Renal pelvis (tissue), 12 donors: ENCODE measurements around the gene ETS2. TPM values are rescaled to one million over a fixed set of nuclear protein-coding genes. Genes with fewer than 3 reads are reported as not detected.
A peak's percentile ranks its signal among the peaks of the same experiment; 100 is the strongest.

Source experiments
- DNase-seq: peaks from one replicate; pipeline ENCODE4 v3.0.0-alpha.2; 2013
- long read RNA-seq, 16 experiments: transcript quantifications; one replicate each; lab custom pipeline, GENCODE V29; 2026
- polyA plus RNA-seq, 3 donors: library from polyadenylated mRNA; unstranded; fragments of 120-200 nt; gene quantifications; one replicate each; pipeline ENCODE4 v1.2.1, GENCODE V29; 2013; ENCODE audit not compliant: insufficient read length in 3 of 3

ETS2 gene
- polyA plus RNA-seq, result 10 to 100 TPM; 46.0 to 49.9 (median 46.1) TPM
- long read RNA-seq, donor 1, transcript ETS2-202 (10 exons, 3,766 nt), result major isoform, 19 of 25 reads
- long read RNA-seq, donor 1, partial matches to known transcripts, result 6 of 25 reads
- long read RNA-seq, donor 1, other reads (novel, unspliced or antisense), result 0 of 25 reads
- long read RNA-seq, donor 2, transcript ETS2-202 (10 exons, 3,766 nt), result major isoform, 17 of 17 reads
- long read RNA-seq, donor 2, partial matches to known transcripts, result 0 of 17 reads
- long read RNA-seq, donor 2, other reads (novel, unspliced or antisense), result 0 of 17 reads
- long read RNA-seq, donor 3, transcript ETS2-202 (10 exons, 3,766 nt), result major isoform, 15 of 65 reads
- long read RNA-seq, donor 3, partial matches to known transcripts, result 50 of 65 reads
- long read RNA-seq, donor 3, other reads (novel, unspliced or antisense), result 0 of 65 reads
- long read RNA-seq, donor 4, transcript ETS2-202 (10 exons, 3,766 nt), result major isoform, 20 of 50 reads
- long read RNA-seq, donor 4, partial matches to known transcripts, result 30 of 50 reads
- long read RNA-seq, donor 4, other reads (novel, unspliced or antisense), result 0 of 50 reads
- long read RNA-seq, donor 5, transcript ETS2-202 (10 exons, 3,766 nt), result major isoform, 7 of 12 reads
- long read RNA-seq, donor 5, partial matches to known transcripts, result 5 of 12 reads
- long read RNA-seq, donor 5, other reads (novel, unspliced or antisense), result 0 of 12 reads
- long read RNA-seq, donor 6, transcript ETS2-202 (10 exons, 3,766 nt), result major isoform, 7 of 16 reads
- long read RNA-seq, donor 6, partial matches to known transcripts, result 9 of 16 reads
- long read RNA-seq, donor 6, other reads (novel, unspliced or antisense), result 0 of 16 reads
- long read RNA-seq, donor 7, transcript ETS2-202 (10 exons, 3,766 nt), result major isoform, 11 of 23 reads
- long read RNA-seq, donor 7, partial matches to known transcripts, result 12 of 23 reads
- long read RNA-seq, donor 7, other reads (novel, unspliced or antisense), result 0 of 23 reads
- long read RNA-seq, donor 8, partial matches to known transcripts, result 5 of 9 reads
- long read RNA-seq, donor 8, other reads (novel, unspliced or antisense), result 0 of 9 reads
- long read RNA-seq, donor 9, transcript ETS2-202 (10 exons, 3,766 nt), result major isoform, 17 of 25 reads
- long read RNA-seq, donor 9, partial matches to known transcripts, result 8 of 25 reads
- long read RNA-seq, donor 9, other reads (novel, unspliced or antisense), result 0 of 25 reads
- long read RNA-seq, donor 10, partial matches to known transcripts, result 0 of 3 reads
- long read RNA-seq, donor 10, other reads (novel, unspliced or antisense), result 0 of 3 reads
- long read RNA-seq, donor 11, partial matches to known transcripts, result 16 of 20 reads
- long read RNA-seq, donor 11, other reads (novel, unspliced or antisense), result 0 of 20 reads
- long read RNA-seq, donor 12, transcript ETS2-202 (10 exons, 3,766 nt), result major isoform, 11 of 69 reads
- long read RNA-seq, donor 12, partial matches to known transcripts, result 58 of 69 reads
- long read RNA-seq, donor 12, other reads (novel, unspliced or antisense), result 0 of 69 reads
- long read RNA-seq, donor 13, transcript ETS2-202 (10 exons, 3,766 nt), result major isoform, 6 of 20 reads
- long read RNA-seq, donor 13, partial matches to known transcripts, result 14 of 20 reads
- long read RNA-seq, donor 13, other reads (novel, unspliced or antisense), result 0 of 20 reads
- long read RNA-seq, donor 14, transcript ETS2-202 (10 exons, 3,766 nt), result major isoform, 10 of 70 reads
- long read RNA-seq, donor 14, partial matches to known transcripts, result 60 of 70 reads
- long read RNA-seq, donor 14, other reads (novel, unspliced or antisense), result 0 of 70 reads
- long read RNA-seq, donor 15, transcript ETS2-202 (10 exons, 3,766 nt), result major isoform, 37 of 62 reads
- long read RNA-seq, donor 15, partial matches to known transcripts, result 25 of 62 reads
- long read RNA-seq, donor 15, other reads (novel, unspliced or antisense), result 0 of 62 reads
- long read RNA-seq, donor 16, transcript ETS2-202 (10 exons, 3,766 nt), result major isoform, 19 of 26 reads
- long read RNA-seq, donor 16, partial matches to known transcripts, result 7 of 26 reads
- long read RNA-seq, donor 16, other reads (novel, unspliced or antisense), result 0 of 26 reads

DNA sequence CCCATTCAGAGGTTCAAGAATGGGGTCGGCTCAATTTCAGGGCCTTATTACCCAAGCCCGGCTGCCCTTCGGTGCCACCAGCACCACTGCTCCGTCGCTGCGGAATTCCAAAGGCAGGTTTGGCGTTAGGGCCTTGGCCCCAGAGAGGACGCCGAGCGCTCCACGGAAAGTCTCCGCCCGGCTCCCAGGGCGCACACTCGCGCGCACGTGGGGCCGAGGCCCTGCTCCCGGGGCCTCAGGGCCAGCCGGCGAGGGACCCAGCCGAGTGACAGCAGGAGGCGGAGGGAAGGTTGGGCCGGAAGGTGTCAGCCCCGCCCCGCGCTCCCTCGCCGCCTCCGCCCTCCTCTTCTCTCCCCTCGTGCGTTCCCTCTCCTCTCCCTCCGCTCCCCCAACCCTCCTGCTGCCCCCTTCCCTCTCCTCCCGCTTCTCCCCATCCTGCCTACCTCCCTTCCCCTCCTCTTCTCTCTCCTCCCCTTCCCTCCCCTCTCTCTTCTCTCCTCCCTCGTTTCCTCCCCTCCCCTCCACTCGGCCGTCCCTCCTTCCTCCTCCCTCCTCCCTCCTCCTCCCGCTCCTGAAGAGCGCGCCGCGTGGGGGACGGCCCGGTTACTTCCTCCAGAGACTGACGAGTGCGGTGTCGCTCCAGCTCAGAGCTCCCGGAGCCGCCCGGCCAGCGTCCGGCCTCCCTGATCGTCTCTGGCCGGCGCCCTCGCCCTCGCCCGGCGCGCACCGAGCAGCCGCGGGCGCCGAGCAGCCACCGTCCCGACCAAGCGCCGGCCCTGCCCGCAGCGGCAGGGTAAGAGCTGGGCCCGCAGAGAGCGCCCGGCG, at the start of gene ETS2:
ETS2 (plus strand) TSS at position 602 of the 825 bp plus-strand sequence. CDS start 4,106 bp downstream, outside the sequence.
- DNase-seq, result peak; percentile 91

DNA sequence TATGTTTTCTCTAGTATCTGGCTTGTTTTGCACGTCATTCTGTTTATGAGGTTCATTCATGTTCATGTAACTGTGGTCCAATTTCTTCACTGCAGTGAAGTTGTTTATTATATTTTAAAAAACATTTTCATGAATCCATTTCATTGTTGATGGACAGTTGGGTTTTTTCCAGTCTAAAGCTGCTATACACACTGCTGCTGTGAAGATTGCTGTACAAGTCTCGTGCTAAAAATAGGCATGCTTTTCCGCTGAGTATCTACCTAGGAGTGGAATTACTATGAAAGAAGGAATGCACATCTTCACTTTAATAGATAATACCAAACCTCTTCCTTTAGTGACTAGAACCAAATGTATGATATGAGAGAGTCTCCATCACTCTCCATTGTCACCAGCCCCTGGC, 49.0 kb upstream of the ETS2 start:
- DNase-seq, result no peak

GRCh38 chr21:38758501-38759214, 47.1 kb upstream of the ETS2 start:
- DNase-seq, result no peak

DNA sequence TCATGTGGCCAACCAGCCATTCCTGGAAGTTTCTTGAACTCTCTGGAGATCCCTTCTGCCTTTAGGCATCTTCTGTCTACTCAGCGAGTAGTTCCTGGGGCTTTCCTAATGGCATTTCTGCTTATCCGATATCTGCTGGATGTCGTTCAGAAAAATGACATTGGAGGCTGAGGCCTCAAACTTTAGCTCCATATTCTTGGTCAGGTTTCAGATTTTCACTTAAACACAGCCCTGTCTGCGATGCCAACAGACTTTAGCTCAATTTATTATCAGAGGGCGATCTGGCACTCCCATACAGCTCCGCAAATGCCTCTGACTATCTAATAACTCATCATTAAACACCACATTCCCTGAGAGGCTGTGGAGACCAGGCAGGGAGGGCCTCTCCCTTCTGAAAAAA, 46.3 kb upstream of the ETS2 start:
- DNase-seq, result no peak

GRCh38 chr21:38760017-38760761, 45.5 kb upstream of the ETS2 start:
- DNase-seq, result no peak

GRCh38 chr21:38760762-38761155, 45.0 kb upstream of the ETS2 start:
- DNase-seq, result no peak

DNA sequence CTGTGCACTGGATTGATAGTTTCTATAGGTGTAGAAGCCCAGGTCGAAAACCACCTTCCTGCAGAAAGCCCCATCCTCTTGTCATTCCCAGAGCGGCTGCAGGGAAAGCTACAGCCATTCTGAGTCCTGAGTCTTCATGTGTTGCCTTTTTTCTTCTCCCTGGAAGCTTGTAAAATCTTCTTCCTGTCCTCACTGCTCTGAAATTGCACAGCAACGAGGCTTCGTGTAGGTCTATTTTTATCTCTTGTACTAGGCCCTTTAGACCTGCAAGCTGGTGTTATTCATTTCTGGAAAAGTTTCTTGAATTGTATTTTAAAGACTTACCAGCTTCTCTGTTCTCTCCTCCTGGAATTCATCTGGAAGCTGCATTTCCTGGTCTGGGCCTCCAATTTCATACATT, 44.2 kb upstream of the ETS2 start:
- DNase-seq, result no peak

DNA sequence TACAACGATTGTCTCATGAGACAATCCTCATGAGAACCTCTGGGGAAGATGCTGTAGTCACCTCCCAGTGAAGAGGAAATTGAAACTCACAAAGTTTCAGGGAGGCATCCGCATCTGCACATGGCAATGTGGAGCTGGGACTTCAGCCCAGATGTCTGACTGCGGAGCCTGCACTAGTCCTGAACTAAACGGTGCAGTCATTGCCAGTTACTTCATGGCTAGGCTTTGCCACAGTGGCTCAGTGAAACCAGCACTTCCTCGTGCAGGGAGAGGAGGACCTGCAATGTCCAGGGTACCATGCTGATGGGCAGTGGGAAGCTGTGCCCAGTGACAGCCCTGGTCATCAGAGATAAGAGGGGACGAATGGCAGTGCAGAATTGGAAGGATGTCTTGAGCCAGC, 40.7 kb upstream of the ETS2 start:
- DNase-seq, result no peak

DNA sequence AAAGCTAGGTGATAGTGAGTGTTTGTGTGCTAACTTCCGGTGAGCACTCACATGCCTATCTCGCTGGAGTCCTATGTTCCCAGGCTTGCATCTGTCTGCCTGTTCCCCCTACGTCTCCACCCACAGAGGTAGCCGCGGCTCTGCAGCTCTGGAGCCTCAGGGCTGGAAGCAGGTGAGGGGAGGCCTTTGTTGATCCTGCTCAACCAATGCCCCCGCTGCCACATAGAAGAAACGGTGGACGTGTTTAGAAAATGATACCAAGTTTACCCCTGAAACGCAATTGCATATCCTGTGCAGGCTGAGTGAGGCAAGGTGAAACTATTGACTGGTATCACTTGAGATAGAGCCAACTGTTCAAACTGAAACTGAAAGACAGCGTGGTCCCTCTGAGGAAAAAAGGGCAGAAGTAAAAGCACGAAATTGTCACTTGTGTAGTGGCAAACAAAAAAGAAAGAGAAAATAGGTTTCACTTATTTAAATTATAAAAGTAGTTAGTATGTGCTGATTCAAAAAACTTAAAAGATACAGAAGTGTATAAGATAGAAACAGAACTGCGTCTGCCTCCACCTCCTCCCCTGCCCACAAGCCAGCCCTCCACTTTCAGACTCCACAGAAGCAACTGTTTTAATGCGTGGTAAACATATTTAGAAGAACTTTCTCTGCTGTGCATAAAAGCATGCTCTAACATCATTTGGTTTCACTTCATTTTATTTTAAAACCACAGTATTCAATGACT, 38.6 kb upstream of the ETS2 start:
- DNase-seq, result no peak

GRCh38 chr21:38768471-38769063, 37.2 kb upstream of the ETS2 start:
- DNase-seq, result no peak

DNA sequence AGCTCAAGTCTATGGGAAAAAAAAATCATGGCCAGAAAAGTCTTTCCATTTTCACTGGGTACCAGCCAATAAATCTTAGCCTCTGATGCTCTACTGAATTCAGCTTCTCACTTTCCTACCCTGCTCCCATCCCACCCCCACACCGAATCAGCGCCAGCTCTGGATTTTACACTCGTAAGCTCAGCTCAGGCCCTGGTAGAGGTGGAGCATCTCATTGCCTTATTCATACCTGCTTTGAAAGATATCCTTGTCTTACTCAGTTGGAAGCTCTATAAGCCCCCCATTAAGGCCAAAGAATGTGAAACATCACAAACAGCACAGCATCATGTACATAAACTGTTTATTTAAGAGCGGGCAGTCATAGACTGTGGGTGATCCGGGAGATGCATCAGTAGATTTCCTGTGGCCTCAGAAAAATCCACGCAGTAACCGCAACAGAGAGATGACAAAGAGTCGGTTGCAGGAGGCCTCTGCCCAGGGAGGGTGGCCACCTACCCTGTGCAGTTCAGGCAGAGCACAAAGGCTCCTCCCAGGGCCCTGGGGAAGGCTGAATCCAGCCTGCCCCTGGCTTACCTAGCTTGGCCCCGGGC, 36.4 kb upstream of the ETS2 start:
- DNase-seq, result no peak

GRCh38 chr21:38770660-38771059, 35.1 kb upstream of the ETS2 start:
- no peak for DNase-seq

DNA sequence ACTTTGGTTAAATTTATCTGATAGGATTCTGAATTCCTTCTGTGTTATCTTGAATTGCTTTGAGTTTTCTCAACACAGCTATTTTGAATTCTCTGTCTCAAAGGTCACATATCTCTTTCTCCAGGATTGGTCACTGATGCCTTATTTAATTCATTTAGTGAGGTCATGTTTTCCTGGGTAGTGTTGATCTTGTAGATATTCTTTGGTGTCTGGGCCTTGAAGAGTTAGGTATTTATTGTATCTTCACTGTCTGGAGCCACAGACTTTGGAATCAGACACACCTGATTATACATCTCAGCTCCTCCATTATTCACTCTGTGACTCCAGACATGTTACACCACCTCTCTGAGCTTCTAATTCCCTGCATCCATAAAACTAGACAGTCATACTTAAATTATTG, 34.2 kb upstream of the ETS2 start:
- no peak for DNase-seq

DNA sequence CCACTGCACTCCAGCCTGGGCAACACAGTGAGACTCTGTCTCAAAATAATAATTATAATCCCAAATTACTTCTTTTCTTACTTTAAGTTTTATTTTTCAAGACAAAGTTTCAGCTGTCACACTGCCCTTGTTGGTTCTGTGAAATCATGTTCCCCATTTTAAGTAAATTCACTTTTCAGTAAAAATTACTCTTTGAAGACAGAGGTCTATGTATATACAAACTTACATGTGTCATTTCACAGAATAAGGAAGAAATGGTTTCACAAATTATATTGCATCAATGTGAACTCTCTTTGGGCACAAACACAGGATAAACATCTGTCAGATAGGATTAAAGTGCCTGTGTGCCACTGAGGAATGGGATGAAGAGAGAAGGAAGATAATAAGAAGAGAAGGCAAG, 33.1 kb upstream of the ETS2 start:
- DNase-seq, result no peak

GRCh38 chr21:38773099-38774061, 32.3 kb upstream of the ETS2 start:
- no peak for DNase-seq
